Gastrocnemius medialis (tissue), 4 donors: Measurements from ENCODE around the gene ZSCAN18. TPM values are rescaled to one million over a fixed set of nuclear protein-coding genes. Genes with fewer than 3 reads are reported as not detected.

ENCODE experiments used
- ATAC-seq, 2 donors: fragments of 150-250 bp; one replicate each; pipeline ENCODE4 v1.9.1; 2016
- DNase-seq, 2 donors: peaks; one replicate each; pipeline ENCODE4 v3.0.0-alpha.2; 2019
- H3K27ac ChIP-seq, 4 donors: fragments of 200-600 bp; sonication (generic); 1 replicate in 1 of 4; 2 replicates in 3 of 4; pipeline ENCODE4 v1.5.1; 2016 to 2018; ENCODE audit warnings: mild to moderate bottlenecking in 2 of 4, moderate library complexity in 1 of 4
- H3K27me3 ChIP-seq, 3 donors: fragments of 200-600 bp; sonication (generic) in 2 of 3; 1 replicate in 1 of 3; 2 replicates in 2 of 3; pipeline versions ENCODE4 v1.5.1 to v1.6.0; 2016 to 2019; ENCODE audit warnings: mild to moderate bottlenecking in 1 of 3, moderate library complexity in 1 of 3
- H3K36me3 ChIP-seq, 2 donors: fragments of 200-600 bp; sonication (generic) in 1 of 2; one replicate each; pipeline ENCODE4 v1.5.1; 2017 to 2018
- H3K4me1 ChIP-seq, 2 donors: fragments of 200-600 bp; sonication (generic) in 1 of 2; one replicate each; pipeline ENCODE4 v1.5.1; 2016 to 2017; ENCODE audit warnings: mild to moderate bottlenecking in 2 of 2
- H3K4me3 ChIP-seq, 4 donors: fragments of 200-600 bp; sonication (generic) in 3 of 4; 1 replicate in 1 of 4; 2 replicates in 3 of 4; pipeline ENCODE4 v1.5.1; 2016 to 2019; ENCODE audit warnings: mild to moderate bottlenecking in 2 of 4
- H3K9me3 ChIP-seq, 3 donors: fragments of 200-600 bp; sonication (generic) in 2 of 3; 1 replicate in 1 of 3; 2 replicates in 2 of 3; pipeline ENCODE4 v1.5.1; 2016 to 2019
- POLR2A ChIP-seq, 2 donors: fragments of 450-650 bp; IDR thresholded peaks; one replicate each; pipeline ENCODE4 v1.6.1; 2017; ENCODE audit warnings: antibody characterized with exemption in 2 of 2, mild to moderate bottlenecking in 2 of 2, moderate library complexity in 2 of 2
- in situ Hi-C, 4 donors: fragments of 200-750 bp; cut with MboI; loops; one replicate each; pipeline versions ENCODE4 v1.15.0 to v1.8.0; 2017; ENCODE audit warnings: low sequenced_read_pairs in 4 of 4
- intact Hi-C: fragments of 100-400 bp; cut with DNase I; formaldehyde crosslinking; loops from one replicate; pipeline ENCODE4 v1.15.1; 2023; ENCODE audit warnings: low total_unique reads
- total RNA-seq, 4 donors: library from RNA; depleted of rRNA; stranded (reverse); fragments of >200 nt; gene quantifications; one replicate each; pipeline versions ENCODE4 v1.1.0 to v1.2.3, GENCODE V29; 2016
- TF ChIP-seq, protein P1 (sequence below), 5 experiments: fragments of 450-650 bp in 3 of 5; fragments of 200-600 bp in 2 of 5; sonication (generic) in 2 of 5; IDR thresholded peaks in 4 of 5; conservative IDR thresholded peaks in 1 of 5; 1 replicate in 4 of 5; 2 replicates in 1 of 5; pipeline ENCODE4 v1.5.1; 2016 to 2019; ENCODE audit warnings: antibody characterized with exemption in 5 of 5, mild to moderate bottlenecking in 3 of 5, moderate library complexity in 3 of 5

The ZSCAN18 gene
- total RNA-seq, 4 donors from 2014 or later, result 11.2 to 20.6 (median 15.2) TPM

DNA sequence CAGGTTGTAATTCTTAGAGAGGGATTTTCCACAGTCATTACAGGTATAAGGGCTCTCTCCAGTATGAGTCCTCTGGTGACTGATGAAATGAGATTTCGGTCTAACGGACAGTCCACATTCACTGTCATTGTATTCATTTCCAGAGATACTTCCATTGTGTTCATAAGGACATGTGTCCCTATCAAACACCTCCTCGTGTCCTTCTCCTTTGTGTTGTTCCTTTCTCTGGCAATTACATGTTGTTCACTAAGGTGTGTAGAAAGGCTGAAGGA lies 10.5 kb upstream of the ZSCAN18 start:
- Histone ChIP-seq H3K36me3 (no peaks in the 10 kb centered on the region), H3K4me3 (no peak overlapping the region), H3K27me3 (no peaks in the 10 kb centered on the region), H3K9me3 (peaks cover 8 to 54% (median 24%) of the 10 kb centered on the region in 3 donors), H3K4me1 (no peaks in the 10 kb centered on the region), H3K27ac (no peak overlapping the region)
- TF ChIP-seq, protein P1, sequence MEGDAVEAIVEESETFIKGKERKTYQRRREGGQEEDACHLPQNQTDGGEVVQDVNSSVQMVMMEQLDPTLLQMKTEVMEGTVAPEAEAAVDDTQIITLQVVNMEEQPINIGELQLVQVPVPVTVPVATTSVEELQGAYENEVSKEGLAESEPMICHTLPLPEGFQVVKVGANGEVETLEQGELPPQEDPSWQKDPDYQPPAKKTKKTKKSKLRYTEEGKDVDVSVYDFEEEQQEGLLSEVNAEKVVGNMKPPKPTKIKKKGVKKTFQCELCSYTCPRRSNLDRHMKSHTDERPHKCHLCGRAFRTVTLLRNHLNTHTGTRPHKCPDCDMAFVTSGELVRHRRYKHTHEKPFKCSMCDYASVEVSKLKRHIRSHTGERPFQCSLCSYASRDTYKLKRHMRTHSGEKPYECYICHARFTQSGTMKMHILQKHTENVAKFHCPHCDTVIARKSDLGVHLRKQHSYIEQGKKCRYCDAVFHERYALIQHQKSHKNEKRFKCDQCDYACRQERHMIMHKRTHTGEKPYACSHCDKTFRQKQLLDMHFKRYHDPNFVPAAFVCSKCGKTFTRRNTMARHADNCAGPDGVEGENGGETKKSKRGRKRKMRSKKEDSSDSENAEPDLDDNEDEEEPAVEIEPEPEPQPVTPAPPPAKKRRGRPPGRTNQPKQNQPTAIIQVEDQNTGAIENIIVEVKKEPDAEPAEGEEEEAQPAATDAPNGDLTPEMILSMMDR (IDR thresholded peaks at IDR 0.05 in 4 of 5, conservative IDR thresholded peaks at IDR 0.05 in 1 of 5), result no peak
- no peak for TF ChIP-seq POLR2A (IDR thresholded peaks at IDR 0.05)
- DNase-seq, result no peak
- intact Hi-C loops, result no loop called here
- in situ Hi-C loops, result no loop called here
- ATAC-seq, result no peak

DNA sequence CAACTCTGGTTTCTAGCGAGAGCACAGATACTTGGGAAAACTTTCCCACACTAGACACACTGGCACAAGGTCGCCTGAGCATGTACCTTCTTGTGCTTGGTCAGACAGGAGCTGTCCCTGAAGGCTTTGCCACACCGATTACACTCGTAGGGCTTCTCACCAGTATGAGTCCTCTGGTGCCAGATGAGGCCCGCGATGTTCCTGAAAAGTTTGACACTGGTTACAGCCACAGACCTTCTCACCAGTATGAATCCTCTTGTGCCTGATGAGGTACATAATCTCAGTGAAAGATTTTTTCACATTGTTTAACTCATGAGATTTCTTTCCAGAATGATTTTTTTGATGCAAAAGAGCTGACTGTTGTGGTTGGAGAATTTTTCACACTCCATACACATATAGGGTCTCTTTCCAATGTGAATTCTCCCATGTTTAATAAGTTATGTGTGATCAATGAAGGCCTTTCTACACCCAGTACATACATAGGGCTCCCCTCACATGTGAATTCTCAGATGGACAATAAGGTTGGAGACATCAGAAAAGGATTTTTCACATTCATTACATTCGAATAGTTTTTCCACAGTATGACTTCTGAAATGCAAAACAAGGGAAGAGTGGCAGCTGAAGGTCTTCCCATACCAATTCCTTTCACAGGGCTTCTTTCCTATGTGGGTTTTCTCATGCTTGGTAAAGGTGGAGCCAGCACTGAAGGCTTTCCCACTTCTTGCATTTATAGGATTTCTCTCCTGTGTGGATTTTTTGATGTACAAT lies 9.9 kb upstream of the ZSCAN18 start:
- Histone ChIP-seq H3K36me3 (no peaks in the 10 kb centered on the region), H3K27me3 (no peaks in the 10 kb centered on the region), H3K4me1 (no peaks in the 10 kb centered on the region), H3K9me3 (peaks cover 8 to 54% (median 24%) of the 10 kb centered on the region in 3 donors), H3K4me3 (no peak overlapping the region), H3K27ac (no peak overlapping the region)
- DNase-seq (no peak), ATAC-seq (no peak)
- intact Hi-C loops (no loop called here), in situ Hi-C loops (no loop called here)
- no peak for TF ChIP-seq POLR2A (IDR thresholded peaks at IDR 0.05)
- TF ChIP-seq, protein P1 (IDR thresholded peaks at IDR 0.05 in 4 of 5, conservative IDR thresholded peaks at IDR 0.05 in 1 of 5), result no peak

DNA sequence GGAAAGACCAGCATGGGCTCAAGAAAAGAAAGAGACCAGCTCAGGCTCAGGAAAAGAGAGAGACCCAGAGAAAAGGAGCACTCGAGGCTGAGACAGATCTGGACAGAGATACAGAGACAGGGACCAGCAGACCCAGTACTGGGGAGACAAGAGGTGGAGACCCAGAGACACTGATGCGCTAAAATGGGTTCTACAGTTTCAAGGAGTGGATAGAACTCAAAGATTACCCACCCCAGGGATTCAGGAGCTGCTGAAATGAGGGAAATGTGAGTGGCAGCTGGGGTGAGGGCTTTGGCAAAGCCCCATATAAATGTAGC lies 609 bp upstream of the ZSCAN18 start:
- in situ Hi-C loops, result no loop called here
- no peaks in the 10 kb centered on the region for H3K36me3 ChIP-seq
- H3K27me3 ChIP-seq, result no peaks in the 10 kb centered on the region
- H3K27ac ChIP-seq, result peak overlapping the region; percentile 83 to 89 (median 86)
- ATAC-seq, result peak in 1 of 2 donors; percentile 16
- peaks cover 0 to 6% (median 3%) of the 10 kb centered on the region in 3 donors for H3K9me3 ChIP-seq
- intact Hi-C loops, result loop anchor here (1.0 to 5.0 kb wide), 4 partner anchors 39 to 1706 kb away; partner anchors contain the start of genes ZNF135, ZNF274, ZNF582 and ZNF606
- no peak for DNase-seq
- TF ChIP-seq POLR2A (IDR thresholded peaks at IDR 0.05), result no peak
- TF ChIP-seq, protein P1 (IDR thresholded peaks at IDR 0.05 in 4 of 5, conservative IDR thresholded peaks at IDR 0.05 in 1 of 5), result no peak
- peak overlapping the region; percentile 85 to 99 (median 98) for H3K4me3 ChIP-seq
- H3K4me1 ChIP-seq, result peaks cover 5 to 9% of the 10 kb centered on the region in 2 donors

DNA sequence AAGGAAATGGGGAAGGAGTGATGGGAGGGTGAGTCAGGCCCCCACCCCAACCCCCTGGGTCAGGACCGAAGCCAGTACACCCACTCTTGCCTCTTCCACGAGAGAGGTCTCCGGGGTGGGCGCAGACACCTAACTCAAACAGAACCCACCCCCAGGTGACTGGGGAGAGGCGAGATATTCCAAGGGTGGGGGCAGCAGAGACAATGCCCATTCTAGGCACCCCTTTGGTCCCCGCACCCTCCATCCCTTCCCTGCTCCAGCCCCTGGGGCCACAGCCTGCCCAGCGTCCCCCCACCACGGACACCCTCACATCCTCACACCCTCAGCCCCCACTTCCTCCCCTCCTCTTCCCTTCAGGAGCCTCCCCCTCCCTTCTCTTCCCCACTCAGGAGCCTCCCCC lies 682 bp downstream of the ZSCAN18 start:
- peaks cover 0 to 6% (median 0%) of the 10 kb centered on the region in 3 donors for H3K9me3 ChIP-seq
- H3K36me3 ChIP-seq, result no peaks in the 10 kb centered on the region
- H3K4me3 ChIP-seq, result peak overlapping the region; percentile 85 to 99 (median 98)
- H3K27me3 ChIP-seq, result no peaks in the 10 kb centered on the region
- peak overlapping the region in 1 of 4 donors; percentile 83 for H3K27ac ChIP-seq
- peaks cover 5 to 9% of the 10 kb centered on the region in 2 donors for H3K4me1 ChIP-seq
- DNase-seq (no peak), ATAC-seq (no peak)
- TF ChIP-seq, protein P1 (IDR thresholded peaks at IDR 0.05 in 4 of 5, conservative IDR thresholded peaks at IDR 0.05 in 1 of 5), result no peak
- TF ChIP-seq POLR2A (IDR thresholded peaks at IDR 0.05), result no peak
- intact Hi-C loops (loop anchor here (5.0 kb wide), 1 partner anchor 1705 kb away; the partner anchor contains the start of gene ZNF582), in situ Hi-C loops (no loop called here)
